Skeletal muscle cell (primary cell): ENCODE data around the gene DUSP22.
"Not testable (repeated sequence)": the region's sequence is repeated elsewhere in the genome, so short reads cannot be mapped to it uniquely, and the experiment has no call there.

Experiments used
- DNase-seq: peaks from one replicate; pipeline ENCODE4 v3.0.0-alpha.2; 2010; ENCODE audit warnings: low read depth
- H3K4me3 ChIP-seq: 2 replicates; pipeline ENCODE4 v1.5.1; 2011; ENCODE audit warnings: low read depth, mild to moderate bottlenecking, control low read depth, low read length, moderate library complexity

DUSP22 gene, protein sequence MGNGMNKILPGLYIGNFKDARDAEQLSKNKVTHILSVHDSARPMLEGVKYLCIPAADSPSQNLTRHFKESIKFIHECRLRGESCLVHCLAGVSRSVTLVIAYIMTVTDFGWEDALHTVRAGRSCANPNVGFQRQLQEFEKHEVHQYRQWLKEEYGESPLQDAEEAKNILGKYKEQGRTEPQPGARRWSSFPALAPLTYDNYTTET

DNA sequence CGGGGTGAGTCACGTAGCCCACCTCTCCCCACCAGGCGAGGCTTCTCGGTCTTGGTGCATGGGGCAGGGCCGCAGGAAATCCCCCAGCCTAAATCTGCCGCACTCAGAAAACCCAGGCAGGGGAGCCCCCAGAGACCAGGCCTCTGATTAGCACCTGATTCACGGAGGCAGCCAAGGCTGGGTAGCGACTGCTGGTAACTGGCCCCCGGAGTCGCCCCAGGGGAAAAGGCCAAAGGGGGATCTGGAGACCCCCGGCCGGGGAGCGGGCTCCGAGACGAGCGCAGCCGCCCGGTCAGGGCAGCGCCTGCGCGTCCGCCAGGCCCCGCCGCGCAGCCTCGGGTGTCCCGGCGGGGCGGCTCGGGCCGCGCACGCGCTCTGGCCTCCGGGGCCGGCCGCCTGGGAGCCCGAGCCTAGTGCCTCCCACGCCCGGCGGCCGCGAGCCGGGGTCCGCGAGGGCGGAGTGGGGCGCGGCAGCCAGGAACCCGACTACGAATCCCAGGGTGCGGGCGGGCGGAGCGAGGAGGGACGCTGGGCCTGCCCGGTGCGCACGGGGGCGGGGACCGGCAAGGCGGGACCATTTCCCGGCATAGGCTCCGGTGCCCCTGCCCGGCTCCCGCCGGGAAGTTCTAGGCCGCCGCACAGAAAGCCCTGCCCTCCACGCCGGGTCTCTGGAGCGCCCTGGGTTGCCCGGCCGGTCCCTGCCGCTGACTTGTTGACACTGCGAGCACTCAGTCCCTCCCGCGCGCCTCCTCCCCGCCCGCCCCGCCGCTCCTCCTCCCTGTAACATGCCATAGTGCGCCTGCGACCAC is at the start of gene DUSP22:
Gene DUSP22, plus strand, starts transcription at position 791 of the 809 bp plus-strand sequence. CDS start 53 bp downstream, outside the sequence.
- H3K4me3 ChIP-seq: peak within 1 kb of the TSS; percentile 68
- peak; percentile 65 for DNase-seq

DNA sequence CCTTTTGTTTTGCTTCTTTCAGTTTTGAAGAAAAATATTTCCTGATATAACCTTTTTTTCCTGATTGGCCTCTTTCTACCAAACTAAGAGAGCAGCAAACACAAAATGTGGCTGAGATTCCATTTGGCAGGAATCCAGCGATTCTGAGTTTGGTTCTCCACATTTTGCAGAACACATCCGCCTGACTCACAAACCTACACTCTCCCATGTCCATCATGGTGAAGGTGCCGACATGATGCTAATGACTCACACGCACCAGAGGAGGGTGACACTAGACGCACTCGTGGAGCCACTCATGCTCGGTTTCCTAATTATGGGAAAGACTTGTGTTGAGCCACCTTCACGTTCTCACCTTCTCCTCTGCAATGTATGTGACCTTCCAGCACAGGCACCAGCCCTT is 45.9 kb upstream of the DUSP22 start:
- no peak overlapping the region for H3K4me3 ChIP-seq
- DNase-seq: no peak

DNA sequence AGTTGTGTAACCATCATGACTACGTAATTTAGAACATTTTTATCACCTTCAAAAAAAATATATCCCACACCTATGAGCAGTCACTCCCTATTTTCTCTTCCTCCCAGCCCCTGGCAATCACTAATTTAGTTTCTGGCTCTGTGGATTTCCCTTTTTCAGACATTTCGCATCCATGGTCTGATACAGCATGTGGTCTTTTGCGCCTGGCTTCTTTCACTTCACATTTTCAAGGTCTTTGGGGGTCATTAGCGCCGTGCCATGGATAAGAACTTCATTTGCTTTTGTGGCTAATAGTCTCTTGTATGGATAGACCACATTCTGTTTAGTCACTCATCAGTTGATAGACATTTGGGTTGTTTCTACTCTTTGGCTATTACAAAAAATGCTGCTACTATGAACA is 44.9 kb upstream of the DUSP22 start:
- no peak overlapping the region for H3K4me3 ChIP-seq
- DNase-seq: no peak

DNA sequence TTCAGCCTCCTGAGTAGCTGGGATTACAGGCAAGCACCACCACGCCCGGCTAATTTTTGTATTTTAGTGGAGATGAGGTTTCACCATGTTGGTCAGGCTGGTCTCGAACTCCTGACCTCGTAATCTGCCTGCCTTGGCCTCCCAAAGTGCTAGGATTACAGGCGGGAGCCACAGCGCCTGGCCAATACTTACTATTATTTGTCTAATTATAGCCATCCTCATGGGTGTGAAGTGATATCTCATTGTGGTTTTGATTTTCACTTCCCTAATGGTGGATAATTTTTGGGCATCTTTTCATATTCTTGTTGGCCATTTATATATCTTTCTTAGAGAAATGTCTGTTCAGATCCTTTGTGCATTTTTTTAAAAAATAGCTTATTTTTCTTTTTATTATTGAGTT is 44.2 kb upstream of the DUSP22 start:
- not testable (repeated sequence) for DNase-seq, H3K4me3 ChIP-seq

DNA sequence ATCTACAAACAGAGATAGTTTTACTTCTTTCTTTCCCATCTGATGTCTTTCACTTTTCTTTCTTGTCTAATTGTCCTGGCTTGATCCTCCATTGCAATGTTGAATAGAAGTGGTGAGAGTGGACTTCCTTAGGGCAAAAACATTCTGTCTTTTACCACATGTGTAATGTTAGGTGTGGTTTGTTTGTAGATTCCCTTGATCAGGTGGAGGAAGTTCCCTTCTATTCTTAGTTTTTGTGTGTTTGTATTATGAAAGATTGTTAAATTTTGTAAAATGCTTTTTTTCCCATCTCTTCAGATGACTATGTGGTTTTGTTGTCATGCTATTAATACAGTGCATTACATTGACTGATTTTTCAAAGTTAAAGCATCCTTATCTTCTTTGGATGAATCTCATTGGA is 41.6 kb upstream of the DUSP22 start:
- no peak for DNase-seq
- H3K4me3 ChIP-seq: no peak overlapping the region

DNA sequence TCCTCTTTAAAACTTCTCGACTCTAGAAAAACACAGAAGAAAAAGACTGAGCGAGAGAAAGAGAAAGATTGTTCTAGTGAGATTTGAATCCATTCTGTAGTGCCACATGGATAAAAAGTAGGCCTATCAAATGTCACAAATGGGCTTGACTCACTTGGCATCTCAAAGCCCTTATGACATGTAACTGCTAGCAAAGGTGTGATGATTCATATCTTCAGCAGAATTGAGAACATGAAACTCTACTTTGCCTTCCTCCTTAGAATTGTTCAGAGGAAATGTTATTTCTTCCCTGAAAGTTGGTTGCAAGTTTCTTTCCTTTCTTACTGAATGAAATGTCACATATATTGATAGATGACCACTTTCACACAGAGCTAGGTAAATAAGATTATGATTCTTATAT is 40.4 kb upstream of the DUSP22 start:
- DNase-seq: no peak
- H3K4me3 ChIP-seq: no peak overlapping the region

DNA sequence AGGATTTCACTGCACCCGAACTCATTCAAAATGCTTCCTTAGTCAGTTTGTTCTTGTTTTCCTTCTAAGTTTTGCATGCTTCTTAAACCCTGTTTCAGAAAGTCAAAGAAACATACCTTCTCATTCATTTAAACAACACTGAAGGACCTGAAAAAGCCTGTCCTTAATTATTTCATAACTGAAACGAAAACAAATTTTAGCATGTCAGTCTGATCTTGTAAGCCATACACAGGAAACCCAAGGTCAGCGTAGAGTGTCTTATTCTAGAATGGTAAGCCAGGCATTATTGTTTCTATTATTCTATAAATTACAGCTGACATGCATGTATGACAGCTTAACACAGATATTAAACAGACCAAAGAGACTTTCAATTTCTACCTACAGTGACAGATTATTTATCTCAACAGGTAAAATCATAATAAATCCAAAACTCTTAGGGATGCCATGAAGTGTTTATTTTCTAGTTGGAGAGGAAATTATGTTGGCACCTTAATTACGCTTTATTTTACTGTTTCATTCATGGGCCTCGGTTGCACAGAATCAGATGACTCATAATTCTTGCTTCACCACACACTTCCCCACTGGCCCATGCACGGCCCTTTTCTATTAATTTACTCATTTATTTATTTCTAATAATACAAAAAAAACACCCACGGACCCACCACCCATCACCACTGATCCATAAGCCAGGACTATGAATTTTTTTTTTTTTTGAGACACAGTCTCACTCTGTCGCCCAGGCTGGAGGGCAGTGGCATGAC is 39.3 kb upstream of the DUSP22 start:
- DNase-seq: no peak
- H3K4me3 ChIP-seq: no peak overlapping the region

DNA sequence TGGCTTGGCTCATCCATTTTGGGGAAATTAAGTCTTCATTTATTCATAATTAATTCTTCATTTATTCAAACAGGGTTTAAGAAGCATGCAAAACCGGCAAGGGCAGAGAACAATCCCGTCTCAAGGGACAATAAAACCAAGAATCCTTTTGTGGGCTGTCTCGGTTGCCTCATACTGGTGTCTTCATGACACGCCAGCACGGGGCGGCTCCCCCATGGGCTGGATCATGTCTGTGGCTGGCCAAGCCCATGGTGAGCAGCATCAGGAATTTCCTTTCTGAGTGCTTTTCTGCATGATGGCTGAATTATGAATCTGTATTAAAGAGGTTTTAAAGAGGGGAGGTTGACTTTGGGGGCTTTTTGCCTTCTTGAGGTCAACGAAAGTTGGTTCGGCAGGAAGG is 38.3 kb upstream of the DUSP22 start:
- DNase-seq: no peak
- no peak overlapping the region for H3K4me3 ChIP-seq

DNA sequence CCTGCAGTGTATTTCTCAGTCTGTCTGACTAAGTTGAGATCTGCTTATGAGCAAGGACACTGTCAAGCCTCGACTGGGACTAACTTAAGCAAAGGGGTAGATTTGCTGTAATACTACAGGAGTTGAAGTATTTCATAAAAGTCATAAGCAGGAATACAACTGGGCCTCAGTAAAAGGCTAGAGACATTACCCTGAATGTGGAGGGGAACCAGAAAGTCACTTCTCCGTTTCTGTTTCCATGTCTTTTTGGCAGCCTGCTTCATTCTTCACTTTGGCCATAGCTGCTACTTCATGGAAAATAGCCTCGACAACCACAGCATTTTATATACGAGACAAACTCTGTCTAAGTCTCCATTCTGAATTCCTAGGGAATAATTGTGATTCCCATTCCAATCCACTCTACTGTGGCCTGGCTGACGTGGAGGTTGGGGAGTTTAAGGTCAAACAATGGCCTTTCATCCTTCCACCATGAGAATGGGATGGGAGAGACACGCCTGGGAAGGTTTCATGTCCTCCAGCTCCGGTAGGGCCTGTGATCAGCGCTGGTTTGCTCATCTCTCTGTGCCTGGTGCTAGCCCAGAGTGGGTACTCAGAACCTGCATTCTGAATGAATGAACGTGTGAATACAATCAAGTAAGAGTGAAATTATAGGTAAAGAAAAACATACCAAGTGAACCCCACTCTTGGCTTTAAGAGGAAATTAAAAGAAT is 37.1 kb upstream of the DUSP22 start:
- H3K4me3 ChIP-seq: no peak overlapping the region
- DNase-seq: no peak

DNA sequence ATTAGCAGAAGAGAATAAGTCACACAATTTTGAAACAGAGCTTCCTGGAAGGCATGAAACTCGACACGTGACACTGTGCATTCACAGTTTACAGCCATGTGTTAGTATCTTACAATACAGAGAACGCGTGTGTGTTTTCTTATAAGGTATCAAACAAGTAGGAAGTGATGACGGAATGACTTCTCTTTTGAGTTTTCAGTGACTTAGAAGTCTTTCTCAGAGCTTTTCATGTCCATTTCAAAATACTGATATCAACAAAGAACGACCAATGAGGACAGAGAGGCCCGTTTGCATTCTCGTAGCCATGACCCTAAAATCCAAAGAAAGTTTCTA is 36.6 kb upstream of the DUSP22 start:
- no peak for DNase-seq
- H3K4me3 ChIP-seq: no peak overlapping the region

DNA sequence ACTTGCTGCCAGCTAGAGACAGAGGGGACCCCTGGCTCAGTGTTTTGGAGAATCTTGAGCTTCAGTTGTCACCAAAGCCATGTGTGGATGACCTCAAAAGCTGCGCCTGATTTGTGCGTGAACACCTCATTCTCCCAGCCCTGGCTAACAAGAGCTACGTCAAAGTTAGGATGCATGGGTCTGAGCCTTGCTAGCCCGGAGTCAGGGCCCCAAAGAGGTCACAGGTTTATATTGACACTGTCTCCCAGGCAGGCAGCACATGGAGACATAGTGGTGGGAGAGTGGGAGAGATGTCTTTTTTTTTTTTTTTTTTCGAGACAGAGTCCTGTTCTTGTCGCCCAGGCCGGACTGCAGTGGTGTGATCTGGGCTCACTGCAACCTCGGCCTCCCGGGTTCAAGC is 36.1 kb upstream of the DUSP22 start:
- no peak for DNase-seq
- no peak overlapping the region for H3K4me3 ChIP-seq

DNA sequence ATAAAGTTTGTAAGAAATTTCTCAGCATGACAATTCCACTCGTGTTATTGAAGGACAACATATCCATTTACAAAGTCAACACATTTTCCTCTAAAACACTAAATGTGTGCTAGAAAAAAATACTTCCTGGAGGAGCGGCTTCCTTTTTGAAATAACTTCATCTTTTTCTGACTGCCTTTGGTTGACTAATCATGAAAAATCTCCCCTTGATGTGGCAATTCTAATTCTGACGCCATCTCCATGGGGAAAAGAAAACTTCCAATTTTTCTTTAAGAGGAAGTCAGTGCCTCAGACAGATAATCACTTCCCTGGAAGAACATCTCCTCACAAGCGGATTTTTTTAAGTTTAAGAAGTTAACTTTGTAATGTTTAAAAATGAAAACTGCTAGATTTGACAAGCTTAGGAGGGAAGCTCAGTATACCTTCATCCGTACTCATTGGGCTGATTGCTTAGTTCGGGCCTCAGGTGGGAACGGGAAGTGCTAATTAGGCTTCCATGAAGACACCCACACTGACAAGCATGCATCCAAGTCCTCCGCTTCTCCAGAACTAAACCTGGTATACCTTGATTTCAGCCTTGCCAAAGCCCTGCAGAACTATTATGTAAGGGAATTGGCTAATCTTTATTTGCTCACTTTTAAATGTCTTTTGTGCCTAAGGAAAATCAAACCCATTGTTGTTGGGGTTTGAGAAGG is 35.1 kb upstream of the DUSP22 start:
- DNase-seq: peak; percentile 38
- H3K4me3 ChIP-seq: no peak overlapping the region

DNA sequence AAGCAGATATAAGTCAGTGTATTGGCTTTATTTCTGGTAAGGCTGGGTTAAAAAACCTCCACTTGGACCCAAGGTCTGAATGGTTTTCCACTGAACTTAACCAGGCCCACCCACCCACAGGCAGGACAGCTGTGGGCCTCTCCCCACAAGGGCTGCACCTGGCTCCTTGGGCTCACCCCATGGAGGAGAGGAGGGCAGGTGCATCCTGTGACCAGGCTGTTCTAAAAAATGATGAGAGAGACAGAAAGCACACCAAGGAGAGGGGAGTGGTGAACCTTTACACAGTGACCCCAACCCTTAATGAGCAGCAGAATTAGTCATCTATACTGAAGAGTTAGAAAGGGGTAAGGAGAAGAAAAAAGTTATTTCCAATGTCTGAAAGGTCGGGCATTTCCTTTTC is 34.5 kb upstream of the DUSP22 start:
- DNase-seq: no peak

DNA sequence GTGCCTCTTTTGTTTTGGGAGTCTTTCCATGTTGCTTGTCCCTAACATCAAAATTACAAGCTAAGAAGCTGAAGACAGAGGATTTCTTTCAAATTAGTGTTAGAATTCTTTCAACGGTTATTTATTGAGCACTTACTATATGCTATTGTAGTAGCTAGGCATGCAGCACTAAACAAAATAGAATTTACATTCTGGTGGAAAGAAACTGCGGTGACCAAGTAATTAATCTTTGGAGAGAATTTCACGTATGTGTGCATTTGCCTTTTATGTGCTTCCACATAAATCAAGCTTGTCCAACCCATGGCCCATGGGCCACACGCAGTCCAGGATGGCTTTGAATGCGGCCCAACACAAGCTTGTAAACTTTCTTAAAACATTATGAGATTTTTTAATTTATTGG is 33.0 kb upstream of the DUSP22 start:
- no peak overlapping the region for H3K4me3 ChIP-seq
- DNase-seq: no peak

More for the DNA sequence above, 34.5 kb upstream of the DUSP22 start:
- no peak overlapping the region for H3K4me3 ChIP-seq

DNA sequence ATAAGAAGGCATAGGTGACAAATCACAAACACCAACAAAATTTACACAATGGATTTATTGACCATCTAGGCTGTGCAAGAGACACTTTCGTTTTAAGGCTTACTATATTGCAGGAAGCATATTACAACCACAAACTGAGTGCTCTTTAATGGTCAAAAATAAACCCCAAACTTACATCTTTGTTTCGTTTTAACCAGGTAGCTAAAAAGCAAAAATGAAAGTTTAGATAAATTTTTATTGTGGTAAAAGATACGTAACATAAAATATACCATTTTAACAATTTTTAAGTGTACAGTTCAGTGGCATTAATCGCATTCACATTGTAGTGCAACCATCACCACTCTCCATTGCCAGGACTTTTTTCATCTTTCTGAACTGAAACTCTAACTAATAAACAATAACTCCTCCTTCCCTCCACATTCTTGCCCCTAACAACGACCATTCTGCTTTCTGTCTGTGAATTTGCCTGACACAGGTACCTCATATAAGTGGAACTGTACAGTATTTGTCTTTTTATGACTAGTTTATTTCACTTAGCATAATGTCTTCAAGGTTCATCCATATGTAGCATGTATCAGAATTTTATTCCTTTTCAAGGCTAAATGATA is 32.3 kb upstream of the DUSP22 start:
- DNase-seq: no peak
- no peak overlapping the region for H3K4me3 ChIP-seq

DNA sequence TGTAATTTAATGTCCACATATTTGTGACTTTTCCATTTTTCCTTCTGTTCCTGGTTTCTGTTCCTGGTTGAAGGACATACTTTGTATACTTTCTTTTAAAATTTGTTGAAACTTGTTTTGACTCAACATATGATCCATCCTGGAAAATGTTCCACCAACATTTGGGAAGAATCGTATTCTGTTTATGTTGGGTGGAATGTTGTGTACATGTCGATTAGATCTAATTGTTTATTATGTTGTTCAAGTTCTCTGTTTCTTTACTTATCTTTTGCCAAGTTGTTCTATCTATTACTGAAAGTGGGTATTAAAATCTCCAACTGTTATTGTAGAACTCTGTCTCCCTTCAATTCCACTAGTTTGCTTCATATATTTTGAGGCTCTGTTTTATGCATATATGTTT is 27.7 kb upstream of the DUSP22 start:
- DNase-seq: no peak
- H3K4me3 ChIP-seq: no peak overlapping the region

DNA sequence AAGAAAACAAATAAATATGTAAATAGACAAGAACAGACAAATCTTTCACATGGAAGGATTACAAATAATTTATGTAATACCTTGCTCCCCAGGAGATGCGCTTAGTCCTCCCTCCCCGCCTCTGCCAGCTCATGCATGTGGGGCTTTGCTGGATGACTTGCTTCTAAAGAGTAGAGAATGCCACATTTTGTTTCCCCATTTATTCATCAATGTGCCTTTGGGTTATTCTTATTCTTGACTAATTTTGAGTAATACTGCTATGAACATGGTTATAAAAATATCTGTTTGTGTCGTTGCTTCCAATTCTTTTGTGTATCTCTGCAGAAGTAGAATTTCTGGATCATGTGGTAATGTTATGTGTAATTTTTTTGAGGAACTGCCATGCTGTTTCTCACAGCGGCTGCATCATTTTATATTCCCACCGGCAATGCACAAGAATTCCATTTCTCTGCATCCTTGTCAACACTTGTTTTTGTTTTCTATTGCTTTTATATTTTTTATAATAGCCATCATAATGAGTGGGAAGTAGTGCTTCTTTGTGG is 23.8 kb upstream of the DUSP22 start:
- H3K4me3 ChIP-seq: no peak overlapping the region
- no peak for DNase-seq

DNA sequence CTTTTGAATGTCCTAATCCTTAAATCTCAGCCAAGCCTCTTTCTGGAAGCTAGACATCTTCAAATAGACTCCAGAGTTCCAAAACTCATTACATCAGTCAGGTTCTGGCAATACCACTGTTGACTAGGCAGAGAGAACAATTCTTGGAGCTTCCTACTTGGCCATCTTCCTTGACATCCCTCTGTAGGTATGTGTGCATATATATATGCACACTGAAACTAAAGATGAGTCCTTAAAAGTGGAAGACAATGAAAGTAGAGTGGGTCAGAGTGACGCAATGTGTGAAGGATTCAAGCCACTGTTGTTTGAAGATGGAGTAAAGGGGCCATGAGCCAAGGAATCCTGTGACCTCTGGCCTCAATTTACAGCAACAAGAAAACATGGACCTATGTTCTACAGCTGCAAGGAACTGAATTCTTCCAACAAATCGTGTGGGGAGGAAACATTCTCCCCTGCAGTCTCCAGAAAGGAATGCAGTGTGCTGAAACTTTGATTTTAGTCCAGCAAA is 18.7 kb upstream of the DUSP22 start:
- peak; percentile 92 for DNase-seq
- no peak overlapping the region for H3K4me3 ChIP-seq

DNA sequence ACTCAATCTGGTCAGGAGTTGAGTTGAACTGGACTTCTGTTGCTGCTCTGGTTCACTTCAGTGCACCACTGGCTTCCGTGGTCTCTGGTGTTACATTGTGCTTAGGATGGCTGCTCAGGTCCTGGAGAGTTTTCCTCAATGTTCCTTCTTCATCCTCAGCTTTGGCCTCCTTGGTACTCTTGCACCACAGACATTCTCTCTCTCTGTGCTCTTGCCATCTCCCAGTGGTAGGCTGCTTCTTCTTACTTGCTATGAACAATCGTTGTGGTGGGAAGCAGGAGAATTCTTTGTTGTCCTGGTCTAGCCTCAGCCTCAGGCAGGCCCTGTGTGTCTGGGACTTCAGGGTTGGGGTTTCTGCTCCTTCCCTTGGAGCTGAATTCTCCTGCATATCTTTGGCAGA is 14.5 kb upstream of the DUSP22 start:
- H3K4me3 ChIP-seq: no peak overlapping the region
- no peak for DNase-seq
